ENCODE data around the gene LRRC7.

Gene LRRC7

GRCh38 chr1:69535490-69535889 lies 32.2 kb upstream of the LRRC7 start:
- no peak for TF ChIP-seq CREB1 (IDR thresholded peaks at IDR 0.05; ENCODE audit: low read depth)
- TF ChIP-seq RAD21 (IDR thresholded peaks at IDR 0.05; ENCODE audit: low read depth): no peak
- TF ChIP-seq EP300 (IDR thresholded peaks at IDR 0.05; ENCODE audit: borderline replicate concordance): no peak
- no peak for TF ChIP-seq YY1 (IDR thresholded peaks at IDR 0.05; ENCODE audit: low read depth)
- no peak for TF ChIP-seq MAX (IDR thresholded peaks at IDR 0.05)
- no peak for TF ChIP-seq FOXM1 (IDR thresholded peaks at IDR 0.05; ENCODE audit: borderline replicate concordance, low read depth)
- TF ChIP-seq NFIC (IDR thresholded peaks at IDR 0.05): no peak
- TF ChIP-seq TCF12 (IDR thresholded peaks at IDR 0.05; ENCODE audit: low read depth): no peak
- no peak for TF ChIP-seq CEBPB (IDR thresholded peaks at IDR 0.05)
- no peak for TF ChIP-seq REST (IDR thresholded peaks at IDR 0.05; ENCODE audit: low read depth)
- no peak for TF ChIP-seq TAF1 (IDR thresholded peaks at IDR 0.05; ENCODE audit: low read depth)

GRCh38 chr1:69540052-69540451 lies 27.7 kb upstream of the LRRC7 start:
- TF ChIP-seq FOXM1 (IDR thresholded peaks at IDR 0.05; ENCODE audit: borderline replicate concordance, low read depth) (no peak), ZBTB7A (IDR thresholded peaks at IDR 0.05; ENCODE audit: low read depth) (no peak), EP300 (IDR thresholded peaks at IDR 0.05; ENCODE audit: borderline replicate concordance) (no peak), USF1 (IDR thresholded peaks at IDR 0.05) (no peak), NFIC (IDR thresholded peaks at IDR 0.05) (no peak), CEBPB (IDR thresholded peaks at IDR 0.05) (no peak), CREB1 (IDR thresholded peaks at IDR 0.05; ENCODE audit: low read depth) (no peak)

GRCh38 chr1:69551476-69552324 lies 16.0 kb upstream of the LRRC7 start:
- TF ChIP-seq YY1 (IDR thresholded peaks at IDR 0.05; ENCODE audit: low read depth) (no peak; the same call in 1 of the 2 replicates), FOXM1 (IDR thresholded peaks at IDR 0.05; ENCODE audit: borderline replicate concordance, low read depth) (no peak), MAX (IDR thresholded peaks at IDR 0.05) (no peak), CREB1 (IDR thresholded peaks at IDR 0.05; ENCODE audit: low read depth) (no peak), ZBTB7A (IDR thresholded peaks at IDR 0.05; ENCODE audit: low read depth) (no peak), EP300 (IDR thresholded peaks at IDR 0.05; ENCODE audit: borderline replicate concordance) (no peak), CEBPB (IDR thresholded peaks at IDR 0.05) (no peak), TCF12 (IDR thresholded peaks at IDR 0.05; ENCODE audit: low read depth) (no peak), TAF1 (IDR thresholded peaks at IDR 0.05; ENCODE audit: low read depth) (no peak), EGR1 (IDR thresholded peaks at IDR 0.05) (no peak), USF1 (IDR thresholded peaks at IDR 0.05) (no peak), NFIC (IDR thresholded peaks at IDR 0.05) (no peak), REST (IDR thresholded peaks at IDR 0.05; ENCODE audit: low read depth) (no peak)

- no peak for TF ChIP-seq YY1 (IDR thresholded peaks at IDR 0.05; ENCODE audit: low read depth)
Observed at GRCh38 chr1:69553726-69554125, 14.0 kb upstream of the LRRC7 start.

GRCh38 chr1:69568421-69569174 lies 876 bp downstream of the LRRC7 start:
- TF ChIP-seq RAD21 (IDR thresholded peaks at IDR 0.05; ENCODE audit: low read depth) (no peak), EGR1 (IDR thresholded peaks at IDR 0.05) (no peak), CREB1 (IDR thresholded peaks at IDR 0.05; ENCODE audit: low read depth) (no peak), YY1 (IDR thresholded peaks at IDR 0.05; ENCODE audit: low read depth) (no peak), CEBPB (IDR thresholded peaks at IDR 0.05) (no peak), TEAD4 (IDR thresholded peaks at IDR 0.05) (no peak)

GRCh38 chr1:69569175-69569541 lies 1.4 kb downstream of the LRRC7 start:
- TF ChIP-seq USF1 (IDR thresholded peaks at IDR 0.05) (no peak), TEAD4 (IDR thresholded peaks at IDR 0.05) (no peak)
